Panc1 (cell line): ENCODE data around the gene PTPRO.

Experiments used
- CTCF ChIP-seq: fragments of 450-650 bp; IDR thresholded peaks from 2 replicates; pipeline ENCODE4 v1.5.1; 2017; ENCODE audit warnings: mild to moderate bottlenecking
- SIN3A ChIP-seq: IDR thresholded peaks from 2 replicates; pipeline ENCODE4 v1.6.1; 2012; ENCODE audit warnings: low read depth, mild to moderate bottlenecking, low read length, moderate library complexity, borderline replicate concordance; ENCODE audit not compliant: insufficient read depth
- TCF7L2 ChIP-seq: IDR thresholded peaks from 2 replicates; pipeline ENCODE4 v1.6.1; 2011; ENCODE audit warnings: mild to moderate bottlenecking, low read depth, low read length, inconsistent platforms

GRCh38 chr12:15472036-15472435 lies 149.7 kb downstream of the PTPRO start:
- TF ChIP-seq CTCF: no peak
- TF ChIP-seq SIN3A: no peak
- no peak for TF ChIP-seq TCF7L2
